Mesothelial cell of epicardium (in vitro differentiated cells): ENCODE data around the gene DNAJB6. TPM values are rescaled to one million over a fixed set of nuclear protein-coding genes. Genes with fewer than 3 reads are reported as not detected.

Experiments
- DNase-seq, 2 experiments: peaks; one replicate each; pipeline ENCODE4 v3.0.0; 2021; ENCODE audit warnings: low spot score in 2 of 2; ENCODE audit not compliant: unreplicated experiment in 2 of 2
- H3K27ac Mint-ChIP-seq: 2 replicates; pipeline ENCODE4 v1.8.0; 2021; ENCODE audit warnings: mixed read lengths
- H3K27me3 Mint-ChIP-seq: 2 replicates; pipeline ENCODE4 v1.8.0; 2021; ENCODE audit warnings: low read depth, mixed read lengths
- H3K36me3 Mint-ChIP-seq: 2 replicates; pipeline ENCODE4 v1.8.0; 2021; ENCODE audit warnings: mixed read lengths
- H3K4me1 Mint-ChIP-seq: 2 replicates; pipeline ENCODE4 v1.8.0; 2021; ENCODE audit warnings: mixed read lengths
- H3K4me3 Mint-ChIP-seq: 2 replicates; pipeline ENCODE4 v1.8.0; 2021; ENCODE audit warnings: mild to moderate bottlenecking, moderate library complexity, mixed read lengths
- H3K9me3 Mint-ChIP-seq: 2 replicates; pipeline ENCODE4 v1.8.0; 2021; ENCODE audit warnings: mixed read lengths
- total RNA-seq: library from RNA; stranded (reverse); gene quantifications from 3 replicates; pipeline ENCODE4 v1.2.1, GENCODE V29; 2021
- TF ChIP-seq, protein P1 (sequence below): fragments of 200-600 bp; sonication (generic); IDR thresholded peaks from one replicate; pipeline ENCODE4 v1.5.0; 2021; ENCODE audit warnings: antibody characterized with exemption; ENCODE audit not compliant: unreplicated experiment

DNAJB6 gene
- total RNA-seq, 1 donor from 2014 or later: 115 TPM

DNA sequence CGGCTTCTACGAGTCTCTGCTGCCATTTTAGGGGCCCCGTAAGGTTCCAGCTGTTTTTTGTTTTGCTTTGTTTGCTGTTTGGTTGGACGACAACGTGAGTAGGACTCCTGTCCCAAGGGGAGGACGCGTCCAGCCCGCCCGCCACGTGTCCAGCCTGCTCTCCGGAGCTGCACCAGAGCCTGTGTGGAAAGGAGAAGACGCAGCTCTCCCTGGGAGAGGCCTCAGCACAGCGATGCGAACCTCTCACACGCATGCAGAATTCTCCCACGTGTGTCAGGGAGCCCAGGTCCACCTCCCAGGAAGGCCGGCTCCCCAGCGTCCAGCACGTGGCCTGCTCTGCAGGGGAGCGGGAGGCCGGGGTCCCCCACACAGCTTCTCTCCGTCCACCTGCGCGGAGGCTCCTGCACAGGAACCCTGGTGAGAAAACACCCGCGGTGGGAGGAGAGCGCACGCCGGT is 36.4 kb upstream of the DNAJB6 start:
- Mint-ChIP-seq H3K9me3 (no peaks in the 10 kb centered on the region), H3K36me3 (no peaks in the 10 kb centered on the region), H3K27me3 (no peaks in the 10 kb centered on the region), H3K27ac (no peak overlapping the region), H3K4me3 (no peak overlapping the region), H3K4me1 (no peaks in the 10 kb centered on the region)
- TF ChIP-seq, protein P1, sequence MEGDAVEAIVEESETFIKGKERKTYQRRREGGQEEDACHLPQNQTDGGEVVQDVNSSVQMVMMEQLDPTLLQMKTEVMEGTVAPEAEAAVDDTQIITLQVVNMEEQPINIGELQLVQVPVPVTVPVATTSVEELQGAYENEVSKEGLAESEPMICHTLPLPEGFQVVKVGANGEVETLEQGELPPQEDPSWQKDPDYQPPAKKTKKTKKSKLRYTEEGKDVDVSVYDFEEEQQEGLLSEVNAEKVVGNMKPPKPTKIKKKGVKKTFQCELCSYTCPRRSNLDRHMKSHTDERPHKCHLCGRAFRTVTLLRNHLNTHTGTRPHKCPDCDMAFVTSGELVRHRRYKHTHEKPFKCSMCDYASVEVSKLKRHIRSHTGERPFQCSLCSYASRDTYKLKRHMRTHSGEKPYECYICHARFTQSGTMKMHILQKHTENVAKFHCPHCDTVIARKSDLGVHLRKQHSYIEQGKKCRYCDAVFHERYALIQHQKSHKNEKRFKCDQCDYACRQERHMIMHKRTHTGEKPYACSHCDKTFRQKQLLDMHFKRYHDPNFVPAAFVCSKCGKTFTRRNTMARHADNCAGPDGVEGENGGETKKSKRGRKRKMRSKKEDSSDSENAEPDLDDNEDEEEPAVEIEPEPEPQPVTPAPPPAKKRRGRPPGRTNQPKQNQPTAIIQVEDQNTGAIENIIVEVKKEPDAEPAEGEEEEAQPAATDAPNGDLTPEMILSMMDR: no peak
- DNase-seq: no peak

DNA sequence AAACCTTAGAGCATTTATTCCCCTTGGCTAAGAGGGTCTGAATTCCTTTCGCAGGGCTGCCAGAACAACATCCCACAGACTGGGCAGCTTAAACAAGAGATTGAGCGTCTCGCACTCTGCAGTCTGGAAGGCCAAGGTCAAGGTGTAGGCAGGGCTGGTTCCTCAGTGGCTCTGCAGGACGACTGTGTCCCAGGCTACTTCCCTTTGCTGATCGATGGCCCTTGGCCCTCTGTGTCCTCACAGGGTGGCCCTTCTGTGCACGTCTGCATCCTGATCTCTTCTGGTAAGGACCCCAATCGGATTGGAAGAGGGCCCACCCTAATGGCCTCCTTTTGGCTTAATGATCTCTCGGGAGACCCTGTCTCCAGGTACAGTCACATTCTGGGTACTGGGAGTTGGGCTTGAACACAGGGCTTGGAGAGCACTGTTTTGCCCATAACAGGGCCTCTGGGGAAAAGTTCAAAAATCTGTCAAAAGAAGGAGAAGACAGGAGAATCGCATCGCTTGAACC is 35.1 kb upstream of the DNAJB6 start:
- Mint-ChIP-seq H3K27me3 (no peaks in the 10 kb centered on the region), H3K9me3 (no peaks in the 10 kb centered on the region), H3K27ac (no peak overlapping the region), H3K4me3 (no peak overlapping the region), H3K36me3 (no peaks in the 10 kb centered on the region), H3K4me1 (no peaks in the 10 kb centered on the region)
- no peak for DNase-seq
- TF ChIP-seq, protein P1: no peak

DNA sequence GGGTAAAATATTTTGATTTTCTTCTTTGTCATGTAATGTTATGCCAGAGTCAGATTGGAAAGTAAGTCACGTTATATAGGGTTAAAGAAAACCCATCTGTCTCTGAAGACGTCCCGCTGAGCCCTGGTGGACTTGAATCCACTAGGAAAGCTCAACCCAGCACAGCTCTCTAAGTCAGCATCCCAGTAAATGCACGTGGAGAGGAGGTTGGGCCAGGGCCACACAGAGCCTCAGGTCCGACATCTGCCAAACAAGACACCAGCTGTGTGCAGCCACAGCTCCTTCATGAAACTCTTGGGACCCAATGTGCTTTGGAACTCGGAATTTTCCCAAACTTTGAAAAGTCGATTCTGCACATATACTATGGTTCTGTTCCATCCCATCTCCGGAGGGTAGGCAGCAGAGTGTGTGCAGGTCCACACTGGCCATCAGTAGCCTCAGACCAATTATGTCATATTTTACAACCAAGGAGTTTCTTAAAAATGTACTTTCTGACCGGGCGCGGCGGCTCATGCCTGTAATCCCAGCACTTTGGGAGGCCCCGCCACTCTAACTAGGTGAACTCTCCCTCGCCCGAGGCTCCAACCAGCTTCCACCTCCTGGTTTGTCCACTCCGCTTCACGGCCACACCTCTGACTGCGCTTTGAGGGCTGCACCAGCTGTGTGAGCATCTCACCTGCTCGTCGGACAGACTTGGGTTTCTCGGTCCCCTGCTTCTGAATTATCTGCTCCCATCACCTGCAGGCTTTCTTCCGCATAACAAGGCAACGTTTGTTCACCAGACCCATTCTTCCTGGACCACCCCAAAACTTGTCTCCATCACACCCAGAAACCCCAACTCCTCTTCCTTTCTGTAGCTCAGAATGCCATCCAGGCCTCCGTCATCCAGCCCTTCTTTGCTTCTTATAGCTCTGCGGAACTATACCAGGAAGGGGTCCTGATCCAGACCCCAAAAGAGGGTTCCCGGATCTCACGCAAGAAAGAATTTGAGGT is 29.7 kb upstream of the DNAJB6 start:
- peaks cover 8% of the 10 kb centered on the region for H3K4me1 Mint-ChIP-seq

DNA sequence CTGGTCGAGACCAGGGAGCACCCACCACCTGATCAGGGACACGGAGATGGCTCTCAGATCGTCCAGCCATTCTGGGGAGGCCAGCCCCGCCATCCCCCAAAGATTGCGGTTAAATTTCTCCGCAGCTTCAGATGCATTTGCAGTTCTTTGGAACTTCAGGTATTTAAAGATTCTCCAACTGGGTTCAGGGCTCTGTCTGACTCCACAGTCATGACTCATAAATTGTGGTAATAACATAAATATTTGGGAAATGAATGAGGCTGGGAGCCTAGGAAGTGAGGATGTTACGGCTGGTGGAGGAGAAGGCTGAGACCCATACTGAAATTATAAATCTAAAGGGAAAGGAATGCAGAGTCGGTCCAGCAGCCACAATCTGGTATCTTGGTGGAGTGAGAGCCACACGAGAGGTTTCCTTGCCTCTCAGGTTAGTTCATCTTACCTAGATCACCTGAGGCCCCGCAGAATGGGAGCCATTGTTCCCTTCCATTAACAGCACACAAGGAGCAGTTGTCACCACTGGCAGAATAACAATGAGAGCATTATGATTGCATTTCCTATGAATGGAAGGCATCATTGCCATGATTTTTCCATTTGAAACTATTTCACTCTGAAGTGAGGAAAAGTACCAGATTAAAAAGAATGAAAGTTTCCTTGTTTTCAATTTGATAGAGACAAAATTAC is 26.7 kb upstream of the DNAJB6 start:
- Mint-ChIP-seq H3K27ac (peak overlapping the region; percentile 90), H3K27me3 (no peaks in the 10 kb centered on the region), H3K36me3 (no peaks in the 10 kb centered on the region), H3K9me3 (no peaks in the 10 kb centered on the region), H3K4me3 (no peak overlapping the region), H3K4me1 (peaks cover 8% of the 10 kb centered on the region)
- no peak for DNase-seq
- TF ChIP-seq, protein P1: no peak

More for the DNA sequence above, 29.7 kb upstream of the DNAJB6 start:
- H3K9me3 Mint-ChIP-seq: no peaks in the 10 kb centered on the region
- no peak for DNase-seq
- H3K36me3 Mint-ChIP-seq: no peaks in the 10 kb centered on the region
- H3K27ac Mint-ChIP-seq: no peak overlapping the region
- H3K4me3 Mint-ChIP-seq: no peak overlapping the region
- no peaks in the 10 kb centered on the region for H3K27me3 Mint-ChIP-seq
- TF ChIP-seq, protein P1: no peak

DNA sequence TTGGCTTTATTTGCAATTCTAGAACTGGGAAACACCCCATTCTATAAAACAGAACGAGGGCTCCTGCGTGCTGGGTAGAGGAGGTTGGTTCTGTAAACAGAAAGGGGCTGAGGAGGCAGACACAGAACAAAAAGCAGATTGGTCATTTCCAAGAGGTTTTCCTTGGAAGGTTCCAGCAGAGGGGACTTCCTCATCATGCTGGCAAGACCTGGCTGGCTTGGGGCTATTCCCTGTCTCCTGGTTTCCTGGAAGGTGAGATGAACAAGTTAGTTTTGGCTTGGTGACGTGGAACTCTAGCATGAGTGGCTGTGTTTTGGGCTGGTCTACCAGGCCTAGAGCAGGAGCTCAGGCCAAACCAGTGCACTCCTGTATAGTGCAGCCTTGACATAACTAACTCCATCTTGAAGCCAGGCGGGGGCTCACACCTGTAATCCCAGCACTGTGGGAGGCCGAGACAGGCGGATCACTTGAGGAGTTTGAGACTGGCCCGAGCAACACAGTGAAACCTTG is 26.1 kb upstream of the DNAJB6 start:
- no peak overlapping the region for H3K27ac Mint-ChIP-seq
- TF ChIP-seq, protein P1: no peak
- no peaks in the 10 kb centered on the region for H3K9me3 Mint-ChIP-seq
- H3K36me3 Mint-ChIP-seq: no peaks in the 10 kb centered on the region
- DNase-seq: no peak
- no peaks in the 10 kb centered on the region for H3K27me3 Mint-ChIP-seq
- no peak overlapping the region for H3K4me3 Mint-ChIP-seq
- H3K4me1 Mint-ChIP-seq: peaks cover 8% of the 10 kb centered on the region
